Activated CD8-positive, alpha-beta memory T cell treated with anti-CD3 and anti-CD28 coated beads for 4 hours (primary cell): ENCODE results near the gene PRDM16.

Experiments used
- DNase-seq, 2 donors: peaks; one replicate each; pipeline ENCODE4 v3.0.0-alpha.2; 2020; ENCODE audit warnings: low read depth in 2 of 2

PRDM16 gene

GRCh38 chr1:3429320-3429719 is 360.3 kb downstream of the PRDM16 start:
- DNase-seq = no peak

- no peak for DNase-seq
These were observed 360.8 kb downstream of the PRDM16 start for GRCh38 chr1:3429766-3430165.

- DNase-seq = no peak
These were observed 361.4 kb downstream of the PRDM16 start for GRCh38 chr1:3430406-3430805.

- no peak for DNase-seq
These were observed 361.8 kb downstream of the PRDM16 start for GRCh38 chr1:3430820-3431219.

- DNase-seq = no peak
These were observed 362.3 kb downstream of the PRDM16 start for GRCh38 chr1:3431266-3431665.

- no peak for DNase-seq
These were observed 362.7 kb downstream of the PRDM16 start for GRCh38 chr1:3431686-3432085.

- DNase-seq = no peak
These were observed 363.3 kb downstream of the PRDM16 start for GRCh38 chr1:3432306-3432705.

- DNase-seq = no peak
These were observed 364.1 kb downstream of the PRDM16 start for GRCh38 chr1:3433076-3433475.

- DNase-seq = no peak
These were observed 364.8 kb downstream of the PRDM16 start for GRCh38 chr1:3433596-3434320.

GRCh38 chr1:3434406-3435110 is 365.6 kb downstream of the PRDM16 start:
- DNase-seq = no peak

- no peak for DNase-seq
These were observed 366.7 kb downstream of the PRDM16 start for GRCh38 chr1:3435666-3436065.

- DNase-seq = no peak
These were observed 367.4 kb downstream of the PRDM16 start for GRCh38 chr1:3436451-3436850.

- DNase-seq = no peak
These were observed 367.9 kb downstream of the PRDM16 start for GRCh38 chr1:3436901-3437300.

GRCh38 chr1:3438661-3439180 is 369.7 kb downstream of the PRDM16 start:
- no peak for DNase-seq

- DNase-seq = no peak
These were observed 370.6 kb downstream of the PRDM16 start for GRCh38 chr1:3439346-3440299.

GRCh38 chr1:3440300-3440681 is 371.3 kb downstream of the PRDM16 start:
- no peak for DNase-seq

- no peak for DNase-seq
These were observed 371.9 kb downstream of the PRDM16 start for GRCh38 chr1:3440711-3441409.

- no peak for DNase-seq
These were observed 372.4 kb downstream of the PRDM16 start for GRCh38 chr1:3441410-3441847.

- DNase-seq = no peak
These were observed 372.9 kb downstream of the PRDM16 start for GRCh38 chr1:3441880-3442279.

GRCh38 chr1:3442331-3442730 is 373.3 kb downstream of the PRDM16 start:
- DNase-seq = no peak

- DNase-seq = no peak
These were observed 373.9 kb downstream of the PRDM16 start for GRCh38 chr1:3442901-3443300.
